GM18867 (cell line): ENCODE measurements around the gene TBC1D17.

Experiments
- ATAC-seq: cut with Tn5 transposase; IDR thresholded peaks from one replicate; pipeline ENCODE4 v1.9.1; 2021; ENCODE audit warnings: mild to moderate bottlenecking, moderate library complexity; ENCODE audit not compliant: unreplicated experiment

TBC1D17 gene

DNA sequence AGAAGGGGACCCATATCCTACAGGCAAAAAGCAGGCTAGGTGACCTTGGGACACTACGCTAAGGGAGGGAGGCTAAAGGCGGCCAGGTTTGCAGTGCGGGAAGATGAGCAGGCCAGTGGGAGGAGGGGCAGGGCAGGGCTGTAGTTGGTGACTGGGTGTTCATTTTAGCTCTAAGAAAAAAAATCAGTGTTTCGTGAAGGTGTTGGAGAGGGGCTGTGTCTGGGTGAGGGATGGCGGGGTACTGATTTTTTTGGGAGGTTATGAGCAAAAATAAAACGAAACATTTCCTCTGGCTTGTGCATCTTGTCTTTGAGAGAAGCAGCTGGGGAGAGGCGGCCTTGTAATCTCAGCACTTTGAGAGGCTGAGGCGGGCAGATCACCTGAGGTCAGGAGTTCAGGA lies 56.1 kb downstream of the TBC1D17 start:
- ATAC-seq: no peak

DNA sequence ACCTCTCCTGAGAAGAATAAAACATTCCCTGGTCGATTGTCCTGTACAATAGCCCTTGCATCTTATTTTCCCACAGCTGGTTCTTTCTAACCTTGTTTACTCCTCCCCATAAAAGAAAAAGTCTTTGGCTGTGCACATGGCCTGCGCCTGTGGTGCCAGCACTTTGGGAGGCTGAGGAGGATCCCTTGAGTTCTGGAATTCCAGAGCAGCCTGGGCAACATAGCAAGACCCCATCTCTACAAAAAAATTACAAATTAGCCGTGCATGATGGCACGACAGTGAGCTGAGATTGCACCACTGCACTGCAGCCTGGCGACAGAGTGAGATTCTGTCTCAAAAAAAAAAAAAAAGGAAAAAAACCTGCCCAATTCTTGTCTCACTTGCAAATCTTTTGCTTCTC lies 59.0 kb downstream of the TBC1D17 start:
- ATAC-seq: no peak

DNA sequence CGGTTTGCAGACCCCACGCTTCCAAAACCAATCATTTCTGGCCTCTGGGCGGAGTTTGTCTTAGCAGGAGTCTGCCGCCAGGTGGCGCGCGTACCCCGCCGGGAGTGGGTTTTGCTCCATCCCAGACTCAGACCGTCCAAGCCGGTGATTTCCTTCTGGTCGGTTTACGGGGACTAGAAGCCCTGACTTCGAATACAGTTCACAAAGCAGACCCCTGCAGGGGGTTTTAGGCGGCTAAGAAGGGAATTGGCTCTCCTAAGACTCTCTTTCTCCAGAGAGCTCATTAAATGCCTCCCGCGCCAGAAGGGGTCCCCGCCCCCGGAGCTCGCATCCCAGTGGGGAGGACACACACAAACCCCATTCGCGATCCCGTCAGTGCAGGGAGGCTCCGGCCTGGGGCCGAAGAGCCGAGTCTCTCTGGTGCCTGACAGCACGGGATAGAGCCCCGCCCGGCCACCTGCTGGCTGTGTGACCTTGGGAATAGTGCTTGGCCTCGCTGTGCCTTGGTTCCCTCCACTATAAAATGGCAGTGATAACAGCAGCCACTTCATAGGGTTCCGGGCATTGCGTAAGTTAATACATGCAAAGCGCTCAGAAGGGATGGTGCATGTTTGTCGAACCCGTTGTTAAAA lies 60.4 kb downstream of the TBC1D17 start:
- no peak for ATAC-seq
